HepG2 (cell line): ENCODE results near the gene OSBPL5.
"Not testable (repeated sequence)": the region's sequence is repeated elsewhere in the genome, so short reads cannot be mapped to it uniquely, and the experiment has no call there.

Experiments
- ARNT ChIP-seq: fragments of 450-650 bp; IDR thresholded peaks from 2 replicates; pipeline ENCODE4 v1.6.1; 2017
- CHD2 ChIP-seq: IDR thresholded peaks from 2 replicates; pipeline ENCODE4 v1.6.1; 2011; ENCODE audit warnings: low read depth, low read length, improper control_type of control experiment
- CHD4 ChIP-seq: fragments of 200-600 bp; sonication (generic); IDR thresholded peaks from 2 replicates; pipeline ENCODE4 v1.7.0; 2017; ENCODE audit warnings: mild to moderate bottlenecking, low read length, borderline replicate concordance
- EZH2 ChIP-seq: conservative IDR thresholded peaks from 2 replicates; pipeline ENCODE4 v1.6.1; 2012; ENCODE audit warnings: mild to moderate bottlenecking, low read depth, low read length, moderate library complexity
- KAT2B ChIP-seq: fragments of 150-350 bp; IDR thresholded peaks from 2 replicates; pipeline ENCODE4 v1.6.1; 2014; ENCODE audit warnings: low read depth, low read length, borderline replicate concordance
- POLR2A ChIP-seq, 2 experiments: IDR thresholded peaks; 2 replicates each; pipeline ENCODE4 v1.6.1; 2011; ENCODE audit warnings: low read depth in 2 of 2, low read length in 2 of 2, mild to moderate bottlenecking in 1 of 2, moderate library complexity in 1 of 2; ENCODE audit not compliant: insufficient read depth in 1 of 2
- ZSCAN29 ChIP-seq: sonication (generic); formaldehyde crosslinking; conservative IDR thresholded peaks from 2 replicates; pipeline ENCODE4 v1.4.0; 2020; ENCODE audit warnings: mild to moderate bottlenecking, missing genetic modification reagents

- TF ChIP-seq EZH2; ZSCAN29 (CRISPR knock-in tag); CHD4; CHD2; POLR2A (IDR thresholded peaks at IDR 0.05; ENCODE audit: insufficient read depth in 1 of 2, low read depth in 2 of 2, low read length in 2 of 2); KAT2B; ARNT: not testable (repeated sequence)
Measured at GRCh38 chr11:3113661-3114060, 51.4 kb downstream of the OSBPL5 start.
